ENCODE results near the gene GOLGB1. TPM values are rescaled to one million over a fixed set of nuclear protein-coding genes. Genes with fewer than 3 reads are reported as not detected.

Gene GOLGB1
- total and polyA plus RNA-seq, 2 donors (not counting 3 experiments of a cell fraction or from before 2014, with no cell fraction given): 7.4 to 42.7 TPM

DNA sequence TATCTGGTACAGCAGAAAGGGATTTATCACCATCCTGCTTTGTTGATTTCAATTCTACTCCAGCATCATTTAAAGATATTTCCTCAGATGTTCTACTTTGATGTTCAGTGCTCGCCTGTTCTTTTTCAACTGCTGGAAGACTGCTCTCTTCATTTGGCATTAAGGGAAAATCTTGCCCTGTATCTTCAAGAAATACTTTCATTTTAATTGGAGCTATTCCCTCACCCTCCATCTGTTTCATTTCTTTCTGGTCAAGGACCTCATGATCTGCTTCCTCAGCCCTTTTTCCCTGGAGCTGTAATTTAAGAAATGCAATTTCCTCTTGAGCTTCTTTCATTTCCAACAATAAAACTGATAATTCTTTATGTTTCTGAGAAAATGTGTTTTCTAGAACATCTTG, 51.1 kb downstream of the GOLGB1 start:
- Histone ChIP-seq H3K9me3 (replicated peaks; ENCODE audit: control insufficient read depth, insufficient read depth, low read length) (no peaks in the 10 kb centered on the region), H3K4me1 (ENCODE audit: control insufficient read depth, extremely low read depth, insufficient read depth, low read length) (no peaks in the 10 kb centered on the region), H3K9ac (replicated peaks; ENCODE audit: extremely low read depth, insufficient read depth, low read length) (no peak overlapping the region), H3K27ac (ENCODE audit: insufficient read depth, low read depth, low read length) (no peak overlapping the region), H3K4me3 (replicated peaks in 1 of 3; ENCODE audit: insufficient read depth in 1 of 3, low read depth in 1 of 3, low read length in 3 of 3) (no peak overlapping the region), H3K27me3 (ENCODE audit: control insufficient read depth in 2 of 2, insufficient read depth in 2 of 2, low read length in 2 of 2) (no peaks in the 10 kb centered on the region), H3K4me2 (ENCODE audit: insufficient read depth, low read length) (no peak overlapping the region), H3K9me1 (replicated peaks; ENCODE audit: control insufficient read depth, extremely low read depth, insufficient read depth, low read length) (no peaks in the 10 kb centered on the region), H4K20me1 (replicated peaks; ENCODE audit: control insufficient read depth, extremely low read depth, insufficient read depth, low read length) (no peaks in the 10 kb centered on the region), H3K36me3 (ENCODE audit: control insufficient read depth in 2 of 2, extremely low read depth in 1 of 2, insufficient read depth in 2 of 2, low read length in 2 of 2) (peaks cover 3 to 11% of the 10 kb centered on the region in 2 experiments), H2AFZ (ENCODE audit: low read depth, low read length) (no peak overlapping the region), H3K79me2 (ENCODE audit: control insufficient read depth, insufficient read depth, low read length) (no peaks in the 10 kb centered on the region)
- TF ChIP-seq FOS (IDR thresholded peaks at IDR 0.05; ENCODE audit: borderline replicate concordance, insufficient read depth, low read length): no peak
- no peak for TF ChIP-seq GATA2 (IDR thresholded peaks at IDR 0.05; ENCODE audit: insufficient read depth, insufficient read length, low read depth, low read length)
- TF ChIP-seq POLR2A (IDR thresholded peaks at IDR 0.05; ENCODE audit: low read depth, low read length): no peak
- TF ChIP-seq JUN (IDR thresholded peaks at IDR 0.05; ENCODE audit: borderline replicate concordance, insufficient read depth, insufficient read length, low read depth): no peak
- no peak for TF ChIP-seq MYC (IDR thresholded peaks at IDR 0.05; ENCODE audit: low read depth, low read length)
- no peak for TF ChIP-seq EZH2 (IDR thresholded peaks at IDR 0.05; ENCODE audit: borderline replicate concordance, low read depth, low read length, severe bottlenecking)
- intact Hi-C loops (cut with micrococcal nuclease) (no loop called here), dilution Hi-C loops (cut with MboI; ENCODE audit: extremely low pct_ligation_motif_present, low sequenced_read_pairs) (no loop called here)
- FAIRE-seq (no peak), DNase-seq (ENCODE audit: low read depth, low spot score) (no peak)
- BruUV-seq (replicated peaks): no TSS peak
- POLR2A ChIA-PET: no interaction called here
- CTCF ChIA-PET: interaction anchor here (0.6 to 1.6 kb wide), 2 partner anchors 8 to 22 kb away, joined by 3 read pairs; no protein-coding TSS in a partner anchor

DNA sequence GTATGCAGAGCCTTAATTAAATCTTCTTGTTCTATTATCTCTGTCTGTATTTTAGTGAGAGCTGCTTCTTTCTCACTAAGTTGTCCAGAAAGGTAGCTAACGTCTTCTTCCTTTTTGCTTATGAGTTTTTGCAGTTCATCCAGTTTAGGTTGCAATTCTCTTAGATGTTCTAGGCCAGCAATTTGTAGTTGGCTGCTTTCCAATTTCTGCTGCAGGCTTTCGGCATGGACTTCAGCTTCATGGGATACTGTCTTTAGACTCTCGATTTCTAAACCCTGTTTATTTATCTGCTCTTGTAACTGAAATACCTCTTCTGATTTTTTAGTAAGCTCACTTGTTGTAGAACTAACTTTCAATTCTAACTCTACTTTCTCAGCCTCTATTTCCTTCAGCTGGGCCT, 53.4 kb downstream of the GOLGB1 start:
- DNase-seq (ENCODE audit: low read depth, low spot score) (no peak), FAIRE-seq (no peak)
- no peaks in the 10 kb centered on the region for H4K20me1 ChIP-seq (replicated peaks; ENCODE audit: control insufficient read depth, extremely low read depth, insufficient read depth, low read length)
- no peak for TF ChIP-seq POLR2AphosphoS5 (IDR thresholded peaks at IDR 0.05; ENCODE audit: insufficient read depth, low read depth, low read length)
- TF ChIP-seq, protein P1, sequence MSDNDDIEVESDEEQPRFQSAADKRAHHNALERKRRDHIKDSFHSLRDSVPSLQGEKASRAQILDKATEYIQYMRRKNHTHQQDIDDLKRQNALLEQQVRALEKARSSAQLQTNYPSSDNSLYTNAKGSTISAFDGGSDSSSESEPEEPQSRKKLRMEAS (IDR thresholded peaks at IDR 0.05; ENCODE audit: insufficient read depth, insufficient read length): no peak
- TF ChIP-seq FOS (IDR thresholded peaks at IDR 0.05; ENCODE audit: borderline replicate concordance, insufficient read depth, low read length): no peak
- intact Hi-C loops (cut with micrococcal nuclease) (no loop called here), dilution Hi-C loops (cut with MboI; ENCODE audit: extremely low pct_ligation_motif_present, low sequenced_read_pairs) (no loop called here)
- H3K27ac ChIP-seq (ENCODE audit: insufficient read depth, low read depth, low read length): no peak overlapping the region
- no peaks in the 10 kb centered on the region for H3K4me1 ChIP-seq (ENCODE audit: control insufficient read depth, extremely low read depth, insufficient read depth, low read length)
- BruUV-seq (replicated peaks): no TSS peak
- H3K27me3 ChIP-seq (ENCODE audit: control insufficient read depth in 2 of 2, insufficient read depth in 2 of 2, low read length in 2 of 2): no peaks in the 10 kb centered on the region
- H3K36me3 ChIP-seq (ENCODE audit: control insufficient read depth in 2 of 2, extremely low read depth in 1 of 2, insufficient read depth in 2 of 2, low read length in 2 of 2): peaks cover 11 to 20% of the 10 kb centered on the region in 2 experiments
- no peaks in the 10 kb centered on the region for H3K9me3 ChIP-seq (replicated peaks; ENCODE audit: control insufficient read depth, insufficient read depth, low read length)
- H3K4me2 ChIP-seq (ENCODE audit: insufficient read depth, low read length): no peak overlapping the region
- no peak overlapping the region for H3K9ac ChIP-seq (replicated peaks; ENCODE audit: extremely low read depth, insufficient read depth, low read length)
- CTCF ChIA-PET: interaction anchor here (0.8 to 1.0 kb wide), 3 partner anchors 13 to 34 kb away, joined by 3 to 4 read pairs (median 3); no protein-coding TSS in a partner anchor
- no peaks in the 10 kb centered on the region for H3K79me2 ChIP-seq (ENCODE audit: control insufficient read depth, insufficient read depth, low read length)
- no peaks in the 10 kb centered on the region for H3K9me1 ChIP-seq (replicated peaks; ENCODE audit: control insufficient read depth, extremely low read depth, insufficient read depth, low read length)
- H3K4me3 ChIP-seq (replicated peaks in 1 of 3; ENCODE audit: insufficient read depth in 1 of 3, low read depth in 1 of 3, low read length in 3 of 3): no peak overlapping the region
- H2AFZ ChIP-seq (ENCODE audit: low read depth, low read length): no peak overlapping the region
- POLR2A ChIA-PET: no interaction called here
